HEK293T (cell line): ENCODE data around the gene KLRC4.

ENCODE experiments used
- ARNT ChIP-seq: fragments of 450-650 bp; IDR thresholded peaks from 2 replicates; pipeline ENCODE4 v1.6.1; 2017; ENCODE audit warnings: mild to moderate bottlenecking
- FOXA1 ChIP-seq: fragments of 450-650 bp; IDR thresholded peaks from 2 replicates; pipeline ENCODE4 v1.6.1; 2016; ENCODE audit warnings: mild to moderate bottlenecking
- TF ChIP-seq, protein P1 (sequence below): fragments of 450-650 bp; IDR thresholded peaks from 2 replicates; pipeline ENCODE4 v1.6.1; 2016

DNA sequence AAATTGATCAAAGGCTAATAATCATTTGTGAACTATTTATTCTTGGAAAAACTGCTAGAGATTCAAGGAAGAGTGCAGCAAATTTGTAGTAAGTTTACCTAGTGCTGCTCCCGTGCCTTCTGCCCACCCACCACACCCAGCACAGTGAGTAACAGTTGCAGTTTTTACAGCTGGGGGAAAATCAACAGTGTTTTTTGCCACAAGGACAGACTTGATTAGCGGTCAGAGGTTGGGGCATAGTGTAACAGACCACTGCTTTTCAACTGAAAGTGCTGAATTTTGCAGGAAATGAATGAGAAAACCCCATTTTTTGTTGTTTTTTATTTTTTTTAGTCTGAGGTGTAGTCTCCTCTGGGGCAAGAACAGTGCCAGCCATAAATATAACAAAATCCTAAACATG is 12.3 kb downstream of the KLRC4 start:
- TF ChIP-seq, protein P1, sequence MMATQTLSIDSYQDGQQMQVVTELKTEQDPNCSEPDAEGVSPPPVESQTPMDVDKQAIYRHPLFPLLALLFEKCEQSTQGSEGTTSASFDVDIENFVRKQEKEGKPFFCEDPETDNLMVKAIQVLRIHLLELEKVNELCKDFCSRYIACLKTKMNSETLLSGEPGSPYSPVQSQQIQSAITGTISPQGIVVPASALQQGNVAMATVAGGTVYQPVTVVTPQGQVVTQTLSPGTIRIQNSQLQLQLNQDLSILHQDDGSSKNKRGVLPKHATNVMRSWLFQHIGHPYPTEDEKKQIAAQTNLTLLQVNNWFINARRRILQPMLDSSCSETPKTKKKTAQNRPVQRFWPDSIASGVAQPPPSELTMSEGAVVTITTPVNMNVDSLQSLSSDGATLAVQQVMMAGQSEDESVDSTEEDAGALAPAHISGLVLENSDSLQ: no peak
- TF ChIP-seq FOXA1 (no peak), ARNT (no peak)
